C4-2B (cell line): ENCODE measurements around the gene LIMCH1.

ENCODE experiments used
- H3K27ac ChIP-seq: fragments of 450-650 bp; 2 replicates; pipeline ENCODE4 v1.5.1; 2017
- ZFX ChIP-seq: fragments of 450-650 bp; IDR thresholded peaks from 2 replicates; pipeline ENCODE4 v1.6.1; 2017
- TF ChIP-seq, protein P1 (sequence below): fragments of 450-650 bp; conservative IDR thresholded peaks from 2 replicates; pipeline ENCODE4 v1.5.1; 2017; ENCODE audit warnings: mild to moderate bottlenecking

Gene LIMCH1

GRCh38 chr4:41599192-41599786 lies 61.3 kb downstream of the LIMCH1 start:
- H3K27ac ChIP-seq: no peak overlapping the region
- TF ChIP-seq, protein P1, sequence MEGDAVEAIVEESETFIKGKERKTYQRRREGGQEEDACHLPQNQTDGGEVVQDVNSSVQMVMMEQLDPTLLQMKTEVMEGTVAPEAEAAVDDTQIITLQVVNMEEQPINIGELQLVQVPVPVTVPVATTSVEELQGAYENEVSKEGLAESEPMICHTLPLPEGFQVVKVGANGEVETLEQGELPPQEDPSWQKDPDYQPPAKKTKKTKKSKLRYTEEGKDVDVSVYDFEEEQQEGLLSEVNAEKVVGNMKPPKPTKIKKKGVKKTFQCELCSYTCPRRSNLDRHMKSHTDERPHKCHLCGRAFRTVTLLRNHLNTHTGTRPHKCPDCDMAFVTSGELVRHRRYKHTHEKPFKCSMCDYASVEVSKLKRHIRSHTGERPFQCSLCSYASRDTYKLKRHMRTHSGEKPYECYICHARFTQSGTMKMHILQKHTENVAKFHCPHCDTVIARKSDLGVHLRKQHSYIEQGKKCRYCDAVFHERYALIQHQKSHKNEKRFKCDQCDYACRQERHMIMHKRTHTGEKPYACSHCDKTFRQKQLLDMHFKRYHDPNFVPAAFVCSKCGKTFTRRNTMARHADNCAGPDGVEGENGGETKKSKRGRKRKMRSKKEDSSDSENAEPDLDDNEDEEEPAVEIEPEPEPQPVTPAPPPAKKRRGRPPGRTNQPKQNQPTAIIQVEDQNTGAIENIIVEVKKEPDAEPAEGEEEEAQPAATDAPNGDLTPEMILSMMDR: no peak
- TF ChIP-seq ZFX: no peak

DNA sequence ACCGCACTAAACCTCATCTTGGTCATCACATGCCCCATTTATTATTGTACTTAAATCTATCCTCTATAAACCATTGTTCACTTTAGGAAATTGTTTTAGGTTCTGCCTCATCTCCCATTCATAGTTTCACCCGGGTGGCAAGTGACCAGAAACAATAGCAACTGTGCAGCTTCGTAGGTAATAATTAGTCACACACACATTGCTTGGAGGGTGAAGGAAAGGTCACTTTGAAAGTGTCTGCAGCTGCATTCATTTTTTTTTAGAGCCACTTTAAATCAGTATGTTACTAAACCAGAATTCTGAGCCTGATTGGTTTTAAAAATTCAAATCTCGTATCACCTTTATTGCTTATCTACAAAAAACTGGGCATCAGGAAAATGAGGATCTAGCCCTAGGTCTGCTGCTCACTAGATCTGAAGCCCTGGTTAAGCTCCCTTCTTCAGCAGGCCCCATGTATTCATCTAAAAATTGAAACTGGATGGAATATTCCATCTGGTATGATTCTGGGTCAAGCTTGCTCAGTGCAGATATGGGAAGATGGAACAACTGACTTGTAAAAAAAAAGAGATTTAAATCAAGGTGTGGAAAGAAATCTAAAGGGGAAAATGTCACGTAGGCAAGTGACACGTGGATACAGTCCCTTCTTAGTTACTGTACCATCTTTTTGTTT lies 62.4 kb downstream of the LIMCH1 start:
- H3K27ac ChIP-seq: peak overlapping the region; percentile 81; the same call in 1 of the 2 replicates
- TF ChIP-seq, protein P1: no peak
- TF ChIP-seq ZFX: no peak

DNA sequence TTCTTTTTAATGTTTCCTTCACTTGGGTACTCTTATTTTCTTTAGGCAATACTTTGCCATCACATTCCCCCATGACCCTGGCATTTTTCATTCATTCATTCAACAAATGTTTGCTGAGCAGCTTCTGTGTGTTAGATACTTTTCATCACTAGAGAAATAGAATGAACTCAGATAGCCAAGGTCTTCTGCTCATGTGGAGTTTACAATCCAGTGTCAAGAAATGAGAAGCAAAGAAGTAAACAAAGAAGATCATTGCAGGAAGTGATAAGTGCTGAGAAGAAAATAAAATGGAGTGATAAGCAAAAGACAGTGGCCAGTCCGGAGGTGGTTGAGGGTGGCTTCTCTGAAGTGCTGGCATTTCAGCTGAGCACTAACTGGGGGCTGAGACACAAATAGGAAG lies 63.1 kb downstream of the LIMCH1 start:
- H3K27ac ChIP-seq: peak overlapping the region; percentile 81; the same call in 1 of the 2 replicates
- TF ChIP-seq ZFX: no peak
- TF ChIP-seq, protein P1: no peak

GRCh38 chr4:41602113-41602512 lies 64.2 kb downstream of the LIMCH1 start:
- TF ChIP-seq, protein P1: no peak
- no peak for TF ChIP-seq ZFX
- H3K27ac ChIP-seq: peak overlapping the region; percentile 63

GRCh38 chr4:41602886-41603498 lies 65.0 kb downstream of the LIMCH1 start:
- peak overlapping the region; percentile 63 for H3K27ac ChIP-seq
- no peak for TF ChIP-seq ZFX
- TF ChIP-seq, protein P1: no peak

DNA sequence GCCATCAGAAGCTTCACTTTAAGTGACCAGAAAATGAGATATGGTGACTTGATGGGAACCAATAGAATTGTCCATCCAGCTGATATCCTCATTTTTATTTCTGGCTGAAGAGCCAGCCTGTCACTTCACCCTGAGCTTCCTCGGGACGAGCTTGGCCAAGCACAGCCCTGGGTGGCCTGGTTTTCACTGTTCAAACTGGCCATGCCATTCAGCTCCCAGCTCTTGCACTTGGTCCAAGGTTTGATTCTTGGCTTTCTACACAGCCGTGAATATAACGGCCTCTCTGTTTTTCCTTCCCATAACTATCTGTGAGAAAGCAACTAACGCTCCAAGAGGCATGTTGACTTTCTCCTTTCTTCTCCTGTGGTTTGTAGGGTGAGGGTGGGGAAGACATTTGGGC lies 71.9 kb downstream of the LIMCH1 start:
- H3K27ac ChIP-seq: peak overlapping the region; percentile 49
- TF ChIP-seq, protein P1: no peak
- no peak for TF ChIP-seq ZFX

DNA sequence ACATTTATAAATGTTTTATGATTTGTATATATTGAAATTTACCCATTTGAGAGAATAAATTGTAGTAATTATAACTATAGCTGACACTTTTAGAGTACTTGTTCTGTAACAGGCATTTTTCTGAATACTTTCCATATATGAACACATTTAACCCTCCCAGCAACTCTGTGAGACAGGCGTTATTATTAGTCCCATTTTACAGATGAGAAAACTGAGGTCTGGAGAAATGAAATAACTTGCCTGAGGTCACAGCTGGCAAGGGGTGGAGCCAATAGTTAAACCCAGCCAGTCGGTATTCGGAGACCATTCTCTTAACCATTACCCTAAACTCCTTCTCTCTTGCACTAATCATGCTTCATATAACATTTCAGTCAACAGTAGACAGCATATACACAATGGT lies 72.5 kb downstream of the LIMCH1 start:
- peak overlapping the region; percentile 49; the same call in 1 of the 2 replicates for H3K27ac ChIP-seq
- TF ChIP-seq ZFX: no peak
- TF ChIP-seq, protein P1: no peak
